Naive B cell (primary cell): ENCODE data around the gene UTS2. TPM values are rescaled to one million over a fixed set of nuclear protein-coding genes. Genes with fewer than 3 reads are reported as not detected.

ENCODE experiments used
- ATAC-seq, 2 donors: fragments of 150-1000 bp; cut with Tn5 transposase; 2 replicates each; pipeline ENCODE4 v1.10.0; 2021; ENCODE audit warnings: low read depth in 2 of 2, mild to moderate bottlenecking in 2 of 2, moderate library complexity in 2 of 2
- DNase-seq: peaks from one replicate; pipeline ENCODE4 v3.0.0; 2022
- H3K27ac Mint-ChIP-seq, 6 donors: one replicate each; pipeline ENCODE4 v1.8.0; 2020 to 2022; ENCODE audit warnings: mild to moderate bottlenecking in 6 of 6, mixed read lengths in 6 of 6, moderate library complexity in 5 of 6, inconsistent platforms in 2 of 6
- H3K27me3 Mint-ChIP-seq, 3 donors: one replicate each; pipeline ENCODE4 v1.8.0; 2021 to 2022; ENCODE audit warnings: mixed read lengths in 3 of 3, mild to moderate bottlenecking in 1 of 3
- H3K36me3 Mint-ChIP-seq, 2 donors: one replicate each; pipeline ENCODE4 v1.8.0; 2020 to 2022; ENCODE audit warnings: mixed read lengths in 2 of 2, inconsistent platforms in 1 of 2, mild to moderate bottlenecking in 1 of 2
- H3K4me1 Mint-ChIP-seq, 3 donors: one replicate each; pipeline ENCODE4 v1.8.0; 2020 to 2022; ENCODE audit warnings: mixed read lengths in 3 of 3, inconsistent platforms in 1 of 3, mild to moderate bottlenecking in 1 of 3, moderate library complexity in 1 of 3
- H3K4me3 Mint-ChIP-seq, 8 donors: one replicate each; pipeline ENCODE4 v1.8.0; 2020 to 2022; ENCODE audit warnings: mild to moderate bottlenecking in 8 of 8, mixed read lengths in 8 of 8, moderate library complexity in 8 of 8, inconsistent platforms in 2 of 8
- H3K9me3 Mint-ChIP-seq, 7 donors: one replicate each; pipeline ENCODE4 v1.8.0; 2020 to 2022; ENCODE audit warnings: mixed read lengths in 7 of 7, mild to moderate bottlenecking in 5 of 7, inconsistent platforms in 2 of 7, moderate library complexity in 1 of 7
- polyA plus RNA-seq, 6 donors: library from polyadenylated mRNA; unstranded; fragments of 300-500 nt; fragmentation: Illumina TruSeq; gene quantifications; one replicate each; pipeline ENCODE4 v1.2.3, GENCODE V29; 2021; ENCODE audit warnings: low read depth in 6 of 6

Gene UTS2
- polyA plus RNA-seq, 6 donors from 2014 or later: not detected

GRCh38 chr1:7878027-7878426 lies 25.2 kb upstream of the UTS2 start:
- Mint-ChIP-seq H3K4me3 (no peak overlapping the region), H3K27me3 (peaks cover 4 to 27% (median 26%) of the 10 kb centered on the region in 3 donors), H3K36me3 (peaks cover 0 to 7% of the 10 kb centered on the region in 2 donors), H3K27ac (no peak overlapping the region), H3K4me1 (no peaks in the 10 kb centered on the region), H3K9me3 (peaks cover 3 to 27% (median 14%) of the 10 kb centered on the region in 7 donors)
- DNase-seq (no peak), ATAC-seq (no peak)

GRCh38 chr1:7873801-7874795 lies 21.2 kb upstream of the UTS2 start:
- Mint-ChIP-seq H3K27ac (no peak overlapping the region), H3K9me3 (peaks cover 3 to 27% (median 14%) of the 10 kb centered on the region in 7 donors), H3K27me3 (peaks cover 10 to 40% (median 27%) of the 10 kb centered on the region in 3 donors), H3K4me1 (no peaks in the 10 kb centered on the region), H3K4me3 (no peak overlapping the region), H3K36me3 (peaks cover 0 to 7% of the 10 kb centered on the region in 2 donors)
- ATAC-seq: no peak
- no peak for DNase-seq

- H3K27ac Mint-ChIP-seq: no peak overlapping the region
- ATAC-seq (no peak), DNase-seq (no peak)
- H3K4me3 Mint-ChIP-seq: no peak overlapping the region
- H3K9me3 Mint-ChIP-seq: peaks cover 0 to 7% (median 2%) of the 10 kb centered on the region in 7 donors
- peaks cover 15 to 32% (median 30%) of the 10 kb centered on the region in 3 donors for H3K27me3 Mint-ChIP-seq
- no peaks in the 10 kb centered on the region for H3K4me1 Mint-ChIP-seq
- no peaks in the 10 kb centered on the region for H3K36me3 Mint-ChIP-seq
Observed at GRCh38 chr1:7871136-7871535, 18.3 kb upstream of the UTS2 start.

- H3K27ac Mint-ChIP-seq: no peak overlapping the region
- H3K27me3 Mint-ChIP-seq: peaks cover 15 to 31% (median 25%) of the 10 kb centered on the region in 3 donors
- DNase-seq: no peak
- H3K4me1 Mint-ChIP-seq: no peaks in the 10 kb centered on the region
- no peak for ATAC-seq
- H3K4me3 Mint-ChIP-seq: no peak overlapping the region
- peaks cover 0 to 7% (median 2%) of the 10 kb centered on the region in 7 donors for H3K9me3 Mint-ChIP-seq
- no peaks in the 10 kb centered on the region for H3K36me3 Mint-ChIP-seq
Observed at GRCh38 chr1:7869136-7869920, 16.5 kb upstream of the UTS2 start.

- Mint-ChIP-seq H3K4me1 (no peaks in the 10 kb centered on the region), H3K27ac (no peak overlapping the region), H3K36me3 (no peaks in the 10 kb centered on the region), H3K4me3 (no peak overlapping the region), H3K27me3 (peaks cover 11 to 21% (median 15%) of the 10 kb centered on the region in 3 donors), H3K9me3 (peaks cover 0 to 7% (median 2%) of the 10 kb centered on the region in 7 donors)
- no peak for DNase-seq
- ATAC-seq: no peak
Observed at GRCh38 chr1:7868070-7868780, 15.4 kb upstream of the UTS2 start.

GRCh38 chr1:7865978-7866377 lies 13.1 kb upstream of the UTS2 start:
- H3K9me3 Mint-ChIP-seq: peaks cover 0 to 7% (median 2%) of the 10 kb centered on the region in 7 donors
- no peaks in the 10 kb centered on the region for H3K36me3 Mint-ChIP-seq
- DNase-seq (no peak), ATAC-seq (no peak)
- no peak overlapping the region for H3K4me3 Mint-ChIP-seq
- H3K4me1 Mint-ChIP-seq: no peaks in the 10 kb centered on the region
- H3K27me3 Mint-ChIP-seq: peaks cover 7 to 19% (median 11%) of the 10 kb centered on the region in 3 donors
- H3K27ac Mint-ChIP-seq: no peak overlapping the region

- Mint-ChIP-seq H3K4me1 (no peaks in the 10 kb centered on the region), H3K4me3 (no peak overlapping the region), H3K9me3 (peaks cover 0 to 7% (median 0%) of the 10 kb centered on the region in 7 donors), H3K27me3 (peaks cover 5 to 19% (median 9%) of the 10 kb centered on the region in 3 donors), H3K36me3 (no peaks in the 10 kb centered on the region), H3K27ac (no peak overlapping the region)
- DNase-seq (no peak), ATAC-seq (no peak)
Observed at GRCh38 chr1:7863756-7864328, 11.0 kb upstream of the UTS2 start.

GRCh38 chr1:7862211-7863060 lies 9.6 kb upstream of the UTS2 start:
- H3K4me1 Mint-ChIP-seq: no peaks in the 10 kb centered on the region
- ATAC-seq (no peak), DNase-seq (no peak)
- peaks cover 0 to 2% (median 0%) of the 10 kb centered on the region in 7 donors for H3K9me3 Mint-ChIP-seq
- peak overlapping the region in 1 of 6 donors; percentile 89 for H3K27ac Mint-ChIP-seq
- peaks cover 0 to 17% (median 9%) of the 10 kb centered on the region in 3 donors for H3K27me3 Mint-ChIP-seq
- no peaks in the 10 kb centered on the region for H3K36me3 Mint-ChIP-seq
- H3K4me3 Mint-ChIP-seq: no peak overlapping the region

GRCh38 chr1:7861452-7861851 lies 8.6 kb upstream of the UTS2 start:
- no peak for DNase-seq
- H3K27ac Mint-ChIP-seq: no peak overlapping the region
- peak overlapping the region in 1 of 8 donors; percentile 25 for H3K4me3 Mint-ChIP-seq
- no peak for ATAC-seq
- peaks cover 0 to 1% (median under 1%) of the 10 kb centered on the region in 3 donors for H3K4me1 Mint-ChIP-seq
- H3K36me3 Mint-ChIP-seq: no peaks in the 10 kb centered on the region
- H3K9me3 Mint-ChIP-seq: peaks cover 0 to 2% (median 0%) of the 10 kb centered on the region in 7 donors
- peaks cover 0 to 10% (median 9%) of the 10 kb centered on the region in 3 donors for H3K27me3 Mint-ChIP-seq

GRCh38 chr1:7860130-7860529 lies 7.3 kb upstream of the UTS2 start:
- Mint-ChIP-seq H3K9me3 (no peaks in the 10 kb centered on the region), H3K27ac (no peak overlapping the region), H3K4me1 (peaks cover 4 to 6% (median 6%) of the 10 kb centered on the region in 3 donors), H3K36me3 (no peaks in the 10 kb centered on the region), H3K27me3 (peaks cover 0 to 9% (median 6%) of the 10 kb centered on the region in 3 donors), H3K4me3 (no peak overlapping the region)
- DNase-seq (no peak), ATAC-seq (no peak)

- Mint-ChIP-seq H3K4me1 (peaks cover 4 to 6% (median 6%) of the 10 kb centered on the region in 3 donors), H3K27ac (no peak overlapping the region), H3K4me3 (no peak overlapping the region), H3K27me3 (peaks cover 0 to 9% (median 6%) of the 10 kb centered on the region in 3 donors), H3K9me3 (no peaks in the 10 kb centered on the region), H3K36me3 (no peaks in the 10 kb centered on the region)
- ATAC-seq (no peak), DNase-seq (no peak)
Observed at GRCh38 chr1:7859406-7859805, 6.5 kb upstream of the UTS2 start.

GRCh38 chr1:7857985-7858384 lies 5.1 kb upstream of the UTS2 start:
- H3K27me3 Mint-ChIP-seq: peaks cover 0 to 14% (median 6%) of the 10 kb centered on the region in 3 donors
- ATAC-seq (no peak), DNase-seq (no peak)
- H3K4me1 Mint-ChIP-seq: peaks cover 4 to 6% (median 6%) of the 10 kb centered on the region in 3 donors
- H3K27ac Mint-ChIP-seq: no peak overlapping the region
- H3K36me3 Mint-ChIP-seq: no peaks in the 10 kb centered on the region
- no peak overlapping the region for H3K4me3 Mint-ChIP-seq
- H3K9me3 Mint-ChIP-seq: no peaks in the 10 kb centered on the region
